ENCODE measurements around the gene OR4F15.

DNA sequence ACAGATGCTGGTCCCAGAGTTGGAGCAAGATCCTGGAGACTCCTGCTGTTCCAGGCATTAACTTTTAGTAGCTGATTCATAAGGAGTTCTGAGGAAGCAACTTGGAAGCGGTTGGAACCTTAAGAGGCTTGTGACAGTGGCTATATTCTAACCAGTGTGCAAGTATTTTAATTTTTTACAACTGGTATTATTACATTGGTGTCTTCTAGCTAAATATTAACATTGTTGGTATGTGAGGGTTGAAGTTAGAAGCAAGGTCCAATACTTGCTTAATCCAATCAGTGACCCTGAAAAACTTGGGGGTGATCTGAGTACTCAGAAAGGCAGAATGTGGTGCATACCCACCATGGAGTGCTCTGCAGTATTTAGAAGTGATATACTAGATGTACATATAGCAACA, 1.5 kb upstream of the OR4F15 start:
- TF ChIP-seq POLR2A (IDR thresholded peaks at IDR 0.05; ENCODE audit: low read depth, low read length) (no peak), TAF1 (IDR thresholded peaks at IDR 0.05; ENCODE audit: low read depth, low read length) (no peak), POLR2AphosphoS5 (IDR thresholded peaks at IDR 0.05; ENCODE audit: low read depth, low read length) (no peak), POU2F2 (IDR thresholded peaks at IDR 0.05; ENCODE audit: low read depth, low read length) (no peak), PAX5 (IDR thresholded peaks at IDR 0.05; ENCODE audit: insufficient read depth, low read length, severe bottlenecking) (no peak), SPI1 (IDR thresholded peaks at IDR 0.05; ENCODE audit: low read depth, low read length) (no peak)
